Left hindlimb (tissue), 1 donor: Measurements from ENCODE around the gene TRPV4.

Source experiments
- DNase-seq: peaks from one replicate; pipeline ENCODE4 v3.0.0-alpha.2; 2018

Gene TRPV4

DNA sequence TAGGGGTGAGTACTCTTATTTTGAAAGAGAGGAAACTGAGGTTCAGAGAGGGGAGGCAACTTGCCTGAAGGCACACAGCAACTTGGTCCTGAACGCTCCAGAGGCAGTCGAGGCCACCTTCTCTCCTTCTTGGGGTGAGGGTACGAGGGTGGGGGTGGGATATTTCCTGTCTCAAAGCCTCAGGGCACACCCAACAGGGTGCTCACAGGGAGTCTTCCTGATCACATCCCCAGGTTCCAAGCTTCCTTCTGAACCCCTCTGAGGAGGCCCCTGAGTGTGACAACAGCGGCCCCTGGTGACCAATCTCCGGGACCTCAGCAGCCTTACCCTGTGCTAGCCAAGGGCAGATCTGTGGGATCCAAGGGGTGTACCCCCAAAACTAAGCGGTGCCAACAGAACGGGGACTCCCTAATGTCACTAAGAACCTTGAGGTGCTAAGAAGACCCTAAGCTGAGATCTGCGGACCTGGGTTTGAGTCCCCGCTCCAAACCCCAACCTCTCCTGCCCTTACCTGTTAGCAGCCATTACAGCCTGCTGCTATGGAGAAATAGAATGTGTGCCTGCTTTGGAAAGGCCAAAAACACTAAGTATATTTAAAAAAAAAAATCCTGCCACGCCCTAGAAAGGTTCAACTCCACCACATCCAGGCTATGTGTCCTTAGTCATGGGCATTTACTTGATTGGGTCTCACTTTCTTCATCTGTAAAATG is 57.9 kb downstream of the TRPV4 start:
- DNase-seq = peak; percentile 71

DNA sequence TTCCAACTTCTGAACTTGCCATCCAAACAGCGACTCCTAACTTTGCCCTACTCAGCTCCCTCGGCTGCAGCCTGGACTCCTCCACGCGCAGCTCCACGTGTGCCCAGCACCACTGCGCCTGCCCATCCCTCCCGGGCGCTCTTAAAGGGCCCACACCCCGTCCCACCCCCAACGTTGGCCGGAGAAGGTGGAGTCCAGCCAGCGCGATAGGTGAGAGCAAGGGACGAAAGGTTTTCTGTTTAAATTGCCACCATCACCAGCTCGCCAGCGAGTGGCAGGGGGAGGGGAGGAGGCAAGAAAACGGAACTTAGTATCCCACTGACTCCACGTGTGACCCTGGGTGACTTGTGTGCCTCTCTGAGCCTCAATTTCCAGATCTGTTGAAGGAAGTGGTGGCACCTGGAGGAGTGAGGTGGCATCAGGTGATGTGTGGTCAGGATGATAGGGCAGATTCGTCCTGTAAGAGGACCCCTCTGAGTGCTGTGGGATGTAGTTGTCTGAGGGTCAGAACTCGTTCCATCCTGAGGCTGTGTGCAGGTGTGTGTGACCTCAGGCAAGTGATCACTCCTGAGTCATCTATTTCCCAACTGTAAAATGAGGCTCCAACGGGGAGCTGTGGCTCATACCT is 59.7 kb downstream of the TRPV4 start:
- no peak for DNase-seq

DNA sequence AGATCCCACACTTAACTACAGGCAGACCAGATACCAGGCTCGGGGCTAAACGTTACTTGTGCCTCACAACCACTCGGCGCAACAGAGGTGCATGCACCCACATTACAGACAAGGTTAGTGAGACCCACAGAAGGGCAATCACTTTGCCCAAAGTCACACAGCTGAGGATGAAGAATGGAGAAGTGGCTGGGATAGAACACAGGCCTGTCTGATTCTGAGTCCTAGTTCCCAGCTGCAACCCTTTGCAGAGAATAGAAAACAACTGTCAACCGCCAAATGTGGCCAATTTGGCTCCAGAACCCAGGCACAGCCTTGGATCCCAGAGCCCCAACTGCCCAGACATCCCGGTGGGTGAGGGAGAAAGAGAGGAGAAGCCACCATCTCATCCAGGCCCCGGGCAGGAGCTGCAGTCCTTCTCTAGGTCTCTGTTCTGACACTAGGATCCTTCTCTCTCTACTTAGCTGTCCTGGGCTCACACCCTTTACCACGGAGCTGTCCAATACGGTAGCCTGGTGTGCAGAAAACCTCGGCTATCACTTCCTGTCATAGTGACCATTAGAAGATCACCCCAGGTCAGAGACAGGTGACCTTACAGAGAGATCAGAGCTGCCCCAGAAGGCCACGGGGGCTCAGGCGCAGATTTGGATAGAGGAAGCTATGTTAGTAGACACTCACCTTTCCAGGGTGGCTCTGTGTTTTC is 60.4 kb downstream of the TRPV4 start:
- no peak for DNase-seq

DNA sequence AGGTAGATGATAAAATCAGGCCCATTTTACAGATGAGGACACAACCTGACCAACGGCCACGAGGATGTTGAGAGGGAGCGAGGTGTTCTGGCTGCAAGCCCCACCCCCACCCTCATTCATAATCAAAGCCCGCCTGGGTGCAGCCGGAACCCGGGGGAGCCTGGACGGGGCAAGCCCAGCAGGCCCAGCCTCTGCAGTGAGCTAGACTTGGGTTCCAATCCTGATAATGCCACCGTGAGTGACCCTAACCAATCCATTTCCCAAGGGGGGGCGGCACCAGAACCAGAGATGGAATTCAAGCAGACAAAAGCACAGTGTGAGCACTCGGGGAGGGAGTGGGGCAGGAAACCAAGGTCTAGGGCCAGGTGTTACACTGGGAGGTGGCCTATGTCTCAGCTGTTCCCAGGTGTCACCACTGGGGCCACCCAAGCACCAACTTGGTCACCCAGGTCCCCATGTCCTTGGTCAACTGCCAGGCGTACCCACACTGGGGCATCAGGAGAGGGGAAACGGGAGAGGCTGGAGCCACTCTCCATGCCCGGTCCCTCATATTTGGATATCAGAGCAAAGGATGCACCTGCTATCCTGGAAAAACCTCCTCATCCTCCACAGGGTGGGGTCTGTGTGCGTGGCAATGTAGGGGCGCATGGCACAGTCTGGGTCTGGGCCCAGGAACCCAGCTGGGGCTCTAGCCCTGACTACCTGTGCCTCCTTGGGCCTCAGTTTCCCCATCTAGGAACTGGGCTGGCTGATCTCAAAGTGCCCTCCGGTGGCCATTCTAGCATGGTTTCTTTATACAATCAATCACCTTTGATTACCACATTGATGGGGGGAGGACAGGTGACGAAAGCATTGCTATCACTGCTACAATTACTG is 61.2 kb downstream of the TRPV4 start:
- DNase-seq = no peak

DNA sequence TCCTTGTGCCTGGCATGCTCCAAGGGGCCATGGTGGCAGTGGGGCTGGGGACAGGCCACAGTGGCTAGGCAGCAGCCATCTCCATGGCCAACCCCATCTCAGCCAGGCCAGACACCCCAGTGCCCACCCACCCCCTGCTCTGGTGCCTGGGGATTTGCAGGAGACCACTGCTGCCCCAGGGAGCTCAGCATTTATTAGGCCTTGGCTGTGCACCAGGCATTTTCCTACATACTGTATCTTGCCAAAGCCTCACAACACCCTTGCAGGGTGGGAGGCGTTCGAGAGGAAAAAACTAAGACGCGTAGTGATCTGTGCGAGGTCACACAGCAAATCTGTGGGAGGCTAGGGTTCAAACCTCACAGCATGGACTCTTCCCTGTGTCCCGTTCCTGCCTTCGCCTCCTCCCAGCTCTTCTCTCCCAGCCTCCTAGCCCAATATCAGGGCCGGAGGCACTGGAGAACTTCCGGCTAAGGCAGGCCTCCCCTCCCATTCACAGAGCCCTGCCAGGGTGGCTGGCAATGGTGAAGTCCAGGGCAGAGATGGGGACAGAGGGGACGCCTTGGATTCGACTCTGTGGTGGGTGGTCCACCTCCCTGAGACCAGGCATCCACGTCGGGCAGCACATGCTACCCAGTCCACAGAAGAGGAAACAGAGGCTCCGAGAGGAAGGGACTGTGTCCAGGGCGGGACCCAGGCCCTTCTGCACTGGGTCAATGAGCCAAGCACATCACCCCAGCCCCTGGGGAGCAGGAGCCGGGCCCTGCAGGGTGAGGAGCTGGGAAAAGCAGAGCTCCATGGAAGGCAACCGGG is 62.1 kb downstream of the TRPV4 start:
- DNase-seq = no peak

DNA sequence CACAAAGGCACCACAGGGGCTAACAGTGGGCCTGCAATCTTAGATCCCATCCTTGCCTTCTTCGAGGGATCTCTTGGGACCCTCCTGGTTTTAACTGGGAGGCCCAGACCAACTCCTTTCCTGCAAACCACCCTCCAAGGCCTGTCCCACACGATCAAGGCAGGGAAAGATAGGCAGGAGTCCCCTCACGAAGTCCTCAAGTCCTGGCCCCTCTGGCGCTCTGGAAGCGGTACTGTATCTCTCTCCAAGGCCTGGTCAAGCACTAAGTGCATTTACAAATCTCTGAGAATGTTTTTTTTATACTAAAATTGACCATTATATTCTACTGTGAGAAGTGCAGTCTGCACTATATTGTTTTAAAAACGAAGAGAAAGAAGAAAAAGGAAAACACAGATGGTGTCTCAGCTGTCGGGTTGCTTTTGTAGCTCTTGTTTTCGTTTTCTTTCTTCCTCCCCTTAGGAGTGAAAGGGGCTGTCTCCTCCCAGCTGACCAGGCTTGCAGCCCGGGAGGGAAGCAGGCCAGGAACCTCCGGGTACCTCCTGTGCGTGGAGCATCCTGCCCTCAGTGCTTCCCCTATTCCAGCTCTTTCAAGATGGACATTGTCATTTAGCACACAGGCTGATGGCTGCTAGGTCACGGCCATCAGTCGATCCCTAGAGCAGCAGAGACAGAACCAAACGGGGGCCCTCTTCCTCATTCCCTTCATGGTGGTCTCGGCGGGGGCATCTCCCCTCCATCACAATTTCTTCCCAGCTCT is 62.9 kb downstream of the TRPV4 start:
- DNase-seq = no peak

DNA sequence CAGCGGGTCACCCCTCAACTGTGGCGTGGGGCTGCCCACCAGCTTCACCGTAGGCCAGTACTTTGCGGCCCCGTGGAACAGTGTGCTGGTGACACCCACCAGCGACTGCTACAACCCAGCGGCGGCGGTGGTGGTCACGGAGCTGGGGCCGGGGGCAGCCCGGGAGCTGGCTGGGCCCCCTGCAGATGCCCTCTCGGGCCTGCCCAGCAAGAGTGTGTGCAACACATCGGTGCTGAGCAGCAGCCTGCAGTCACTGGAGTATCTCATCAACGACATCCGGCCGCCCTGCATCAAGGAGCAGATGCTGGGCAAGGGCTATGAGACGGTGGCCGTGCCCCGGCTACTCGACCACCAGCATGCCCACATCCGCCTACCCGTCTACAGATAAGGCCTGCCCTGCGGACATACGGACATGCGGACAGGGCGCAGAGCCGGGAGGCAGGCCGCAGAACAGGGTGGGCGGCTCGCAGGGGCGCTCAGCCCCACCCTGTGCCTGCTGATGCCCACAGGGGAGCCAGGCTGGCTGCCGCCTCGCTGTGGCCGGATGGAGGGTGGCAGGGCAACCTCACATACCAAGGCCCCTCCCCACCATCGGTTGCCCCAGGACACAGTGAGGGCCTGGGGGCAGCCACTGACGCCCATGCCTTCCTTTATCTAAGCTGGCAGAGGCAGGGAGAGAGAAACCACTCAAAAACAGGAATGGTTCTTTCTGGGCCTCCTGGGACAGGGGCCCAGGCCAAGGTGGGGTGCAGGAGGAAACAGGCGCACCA is 64.1 kb downstream of the TRPV4 start:
- DNase-seq = no peak

DNA sequence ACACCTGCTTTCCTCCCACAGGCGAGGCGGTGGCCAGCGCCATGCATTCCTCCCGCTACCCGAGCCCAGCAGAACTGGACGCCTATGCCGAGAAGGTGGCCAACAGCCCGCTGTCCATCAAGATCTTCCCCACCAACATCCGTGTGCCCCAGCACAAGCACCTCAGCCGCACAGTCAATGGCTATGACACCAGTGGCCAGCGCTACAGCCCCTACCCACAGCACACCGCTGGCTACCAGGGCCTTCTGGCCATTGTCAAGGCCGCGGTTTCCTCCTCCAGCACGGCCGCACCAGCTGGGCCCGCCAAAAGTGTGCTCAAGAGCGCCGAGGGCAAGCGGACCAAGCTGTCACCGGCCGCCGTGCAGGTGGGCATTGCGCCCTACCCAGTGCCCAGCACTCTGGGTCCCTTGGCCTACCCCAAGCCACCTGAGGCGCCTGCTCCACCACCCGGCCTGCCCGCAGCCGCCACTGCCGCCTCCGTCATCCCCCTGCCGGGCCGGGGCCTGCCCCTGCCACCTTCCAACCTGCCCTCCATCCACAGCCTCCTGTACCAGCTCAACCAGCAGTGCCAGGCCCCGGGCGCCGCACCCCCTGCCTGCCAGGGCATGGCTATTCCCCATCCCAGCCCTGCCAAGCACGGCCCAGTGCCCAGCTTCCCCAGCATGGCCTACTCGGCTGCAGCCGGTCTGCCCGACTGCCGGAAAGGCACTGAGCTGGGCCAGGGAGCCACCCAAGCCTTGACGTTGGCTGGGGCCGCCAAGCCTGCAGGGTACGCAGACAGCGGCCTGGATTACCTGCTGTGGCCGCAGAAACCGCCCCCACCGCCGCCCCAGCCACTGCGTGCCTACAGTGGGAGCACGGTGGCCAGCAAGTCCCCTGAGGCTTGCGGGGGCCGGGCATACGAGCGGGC is 65.0 kb downstream of the TRPV4 start:
- DNase-seq = no peak

DNA sequence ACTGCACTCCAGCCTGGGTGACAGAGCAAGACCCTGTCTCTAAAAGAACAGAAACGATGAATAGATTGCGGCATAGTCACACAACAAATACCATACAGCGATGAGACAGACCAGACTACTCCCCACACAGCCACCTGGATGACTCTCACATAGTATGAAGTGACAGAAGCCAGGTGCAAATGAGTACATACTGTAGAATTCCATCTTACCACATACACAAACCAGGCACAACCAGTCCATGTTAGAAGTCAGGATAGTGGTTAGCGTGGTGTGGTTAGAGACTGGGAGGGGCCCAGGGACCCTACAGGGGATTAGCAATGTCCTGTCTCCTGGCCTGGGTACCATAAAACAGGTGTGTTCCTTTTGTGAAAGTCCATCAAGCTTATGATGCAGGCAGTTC is 65.7 kb downstream of the TRPV4 start:
- DNase-seq = no peak

DNA sequence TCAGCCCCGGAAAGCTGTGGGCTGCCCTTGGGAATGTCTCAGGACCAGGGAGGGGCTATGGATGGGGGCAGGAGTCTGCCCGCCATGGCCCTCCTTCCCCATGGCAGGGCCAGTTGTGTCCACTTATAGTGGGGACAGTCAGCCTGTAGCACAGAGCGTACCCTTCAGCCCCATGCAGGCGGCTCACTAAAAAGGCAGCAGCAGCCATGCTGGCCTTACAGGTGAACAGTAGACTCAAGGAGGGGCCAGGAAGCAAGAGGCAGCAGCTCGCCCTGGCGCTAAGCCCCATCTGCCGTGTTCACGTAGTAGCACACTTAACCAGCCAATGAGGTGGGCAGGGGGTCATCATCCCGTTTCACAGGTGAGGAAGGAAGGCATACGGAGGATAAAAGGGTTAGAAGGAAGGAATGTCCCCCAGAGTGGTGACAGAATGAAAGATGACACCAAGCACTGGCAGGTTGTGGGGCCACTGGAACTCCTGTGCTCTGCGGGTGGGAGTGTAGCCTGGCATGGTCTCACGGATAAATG is 66.9 kb downstream of the TRPV4 start:
- DNase-seq = no peak

DNA sequence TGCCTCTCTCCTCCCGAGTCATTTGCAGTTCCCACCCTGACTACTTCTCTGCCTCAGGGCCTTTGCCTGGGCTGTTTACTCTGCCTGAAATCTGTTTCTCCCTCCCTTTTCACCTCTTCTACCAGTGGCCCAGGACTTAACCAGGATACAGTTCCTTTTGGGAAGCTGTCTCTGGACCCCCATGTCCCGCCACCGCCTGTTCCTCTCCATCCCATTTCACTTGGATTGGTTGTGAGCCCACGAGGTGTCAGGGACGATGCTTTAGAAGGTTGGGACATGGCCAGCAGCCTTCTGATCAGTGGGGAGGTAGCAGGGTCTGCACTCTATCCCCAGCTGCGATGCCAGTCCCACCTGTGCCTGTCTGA is 67.8 kb downstream of the TRPV4 start:
- DNase-seq = no peak

DNA sequence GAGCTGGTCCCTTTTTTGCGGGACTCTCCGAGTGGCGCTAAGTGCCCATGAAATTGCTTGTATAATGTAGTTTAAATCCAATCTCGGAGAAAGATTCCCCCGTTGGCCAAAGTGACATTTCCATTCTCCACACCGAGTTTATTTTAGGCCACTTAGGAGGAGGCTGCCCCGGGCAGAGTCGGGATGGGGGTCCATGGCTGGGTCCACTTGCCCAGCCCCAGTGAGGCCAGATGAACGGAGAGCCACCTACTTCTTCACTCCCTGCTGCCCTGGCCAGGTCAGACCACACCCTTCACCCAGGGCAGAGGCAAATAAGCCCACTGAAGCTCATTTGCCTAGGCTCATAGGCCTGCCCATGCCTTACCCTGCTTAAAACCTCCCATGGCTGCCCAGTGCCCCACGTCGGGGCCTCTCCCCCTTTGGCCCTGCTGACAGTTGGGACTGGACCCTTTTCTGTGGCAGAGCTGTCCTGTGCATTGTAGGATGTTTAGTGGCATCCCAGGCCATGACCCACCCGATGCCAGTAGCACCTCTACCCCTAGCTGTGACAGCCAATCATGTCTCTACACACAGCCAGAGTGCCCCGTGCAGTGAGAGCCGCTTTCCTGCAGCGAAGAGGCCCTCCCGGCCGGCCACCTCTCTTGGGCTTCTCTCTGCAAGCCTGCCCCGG is 68.3 kb downstream of the TRPV4 start:
- no peak for DNase-seq

DNA sequence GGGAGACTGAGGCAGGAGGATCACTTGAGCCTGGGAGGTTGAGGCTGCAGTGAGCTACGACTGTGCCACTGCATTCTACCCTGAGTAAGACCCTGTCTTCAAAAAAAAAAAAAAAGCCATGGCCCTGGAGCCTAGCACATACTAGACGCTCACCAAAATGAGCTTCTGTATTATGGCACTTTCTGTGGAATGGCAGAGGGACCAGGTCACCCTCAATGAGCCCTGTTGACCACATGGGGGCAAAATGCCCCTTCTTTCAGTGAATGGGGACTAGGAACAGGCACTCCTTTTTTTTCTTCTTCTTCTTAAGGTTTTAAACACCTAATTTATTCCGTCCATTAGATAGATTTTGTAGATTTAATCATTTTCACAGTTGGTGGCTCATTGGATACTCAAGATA is 69.1 kb downstream of the TRPV4 start:
- no peak for DNase-seq

DNA sequence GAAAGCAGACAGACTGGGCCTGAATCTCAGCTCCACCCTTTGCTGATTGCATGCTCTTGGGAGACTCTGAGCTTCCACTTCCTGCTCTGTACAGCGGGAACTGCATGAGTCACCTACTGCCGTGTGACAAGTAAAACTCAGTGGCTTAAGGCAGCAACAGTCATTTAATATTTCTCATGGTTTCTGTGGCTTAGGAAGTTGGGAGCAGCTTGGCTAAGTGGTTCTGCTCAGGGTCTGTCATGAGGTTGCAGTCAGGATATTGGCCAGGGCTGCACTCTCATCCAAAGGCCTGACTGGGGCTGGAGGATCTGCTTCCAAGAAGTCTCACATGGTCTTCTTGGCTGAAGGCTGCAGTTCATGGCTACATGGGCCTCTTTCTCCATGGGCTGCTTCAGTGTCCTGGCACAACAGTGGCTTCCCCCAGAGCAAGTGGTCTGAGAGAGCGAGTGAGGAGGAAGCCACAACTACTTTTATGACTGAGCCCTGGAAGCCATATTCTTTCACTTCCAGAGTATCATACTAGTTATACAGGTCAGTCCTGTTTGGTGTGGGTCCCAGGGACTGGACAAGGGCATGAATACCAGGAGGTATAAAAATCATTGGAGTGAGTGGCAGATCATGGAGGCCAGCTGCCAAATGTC is 69.9 kb downstream of the TRPV4 start:
- no peak for DNase-seq

DNA sequence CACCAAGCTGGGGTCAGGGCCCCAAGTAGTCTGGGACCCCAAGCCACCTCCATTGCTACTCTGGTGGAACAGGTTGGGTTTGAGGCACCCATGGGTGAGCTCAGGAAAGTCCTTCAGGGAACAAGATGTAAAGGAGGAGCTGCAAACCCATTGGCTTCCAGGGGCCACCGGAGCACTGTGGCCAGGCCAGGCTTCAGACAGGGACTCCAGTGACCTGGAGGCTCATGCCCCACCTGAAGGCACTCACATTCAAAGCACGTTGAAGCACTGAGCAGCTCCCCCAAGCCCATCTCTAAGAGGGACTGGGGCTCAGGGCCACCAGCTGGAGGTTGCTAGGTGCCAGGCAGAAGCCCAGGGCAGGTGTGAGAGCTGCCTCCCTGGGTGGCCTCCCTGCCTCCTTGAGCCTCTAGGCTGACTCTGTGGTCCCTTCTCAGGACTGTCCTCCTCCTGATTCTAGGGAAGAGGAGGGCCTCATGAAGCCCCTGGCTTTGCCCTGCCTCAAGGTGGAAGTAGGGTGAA is 70.5 kb downstream of the TRPV4 start:
- DNase-seq = no peak

DNA sequence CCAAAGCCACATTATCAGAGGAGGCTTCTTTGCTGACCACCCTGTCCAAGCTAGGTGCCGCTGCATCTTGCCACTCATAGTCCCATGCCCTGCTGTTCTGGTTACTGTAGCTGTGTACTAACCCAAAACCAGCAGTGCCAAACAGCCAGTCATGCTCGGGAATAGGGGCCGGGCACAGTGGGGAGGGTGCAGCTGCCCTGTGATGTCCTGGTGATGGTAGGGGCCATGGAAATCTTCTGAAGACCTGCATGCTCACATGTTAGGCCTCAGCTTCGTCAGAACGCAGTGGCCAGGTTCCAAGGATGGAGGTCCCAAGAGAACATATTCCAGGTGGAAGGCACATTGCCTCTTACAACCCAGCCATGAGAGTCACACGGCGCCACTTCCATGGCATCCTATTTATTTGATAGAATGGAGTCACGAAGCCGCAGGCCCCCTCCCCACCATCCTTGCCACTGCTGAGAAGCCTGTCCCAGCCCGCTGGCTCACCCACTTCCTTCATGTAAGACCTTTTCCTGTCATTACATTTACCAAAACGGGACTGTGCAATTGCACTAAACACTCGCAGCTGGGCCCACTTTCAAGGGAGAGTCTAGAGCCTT is 71.0 kb downstream of the TRPV4 start:
- DNase-seq = no peak
